GM21737 (cell line): ENCODE data around the gene MAST4.

Experiments
- ATAC-seq: cut with Tn5 transposase; IDR thresholded peaks from one replicate; pipeline ENCODE4 v1.9.1; 2021; ENCODE audit warnings: mild to moderate bottlenecking, moderate library complexity; ENCODE audit not compliant: unreplicated experiment

Gene MAST4

GRCh38 chr5:66603164-66603563 is 7.0 kb downstream of the MAST4 start:
- no peak for ATAC-seq

DNA sequence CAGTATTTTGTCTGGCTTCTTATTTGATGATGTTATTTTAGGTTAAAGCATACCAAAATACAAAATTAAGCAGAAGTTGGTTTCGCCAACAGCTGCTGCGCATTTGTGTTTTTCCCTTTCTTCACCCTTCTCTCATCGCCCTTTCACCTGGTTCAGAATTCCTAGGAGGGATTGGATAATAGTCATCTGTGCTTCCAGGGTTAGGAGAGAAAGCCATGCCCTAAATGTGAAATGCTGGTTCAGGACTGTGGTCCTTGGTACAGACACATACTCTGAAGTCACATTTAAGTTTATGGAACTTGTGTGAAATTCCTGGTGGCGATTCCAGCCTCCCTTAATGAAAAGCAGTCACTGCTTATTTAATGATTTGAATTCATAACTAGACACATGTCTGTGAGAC is 7.7 kb downstream of the MAST4 start:
- no peak for ATAC-seq

- ATAC-seq: no peak
Measured at GRCh38 chr5:66606713-66607112, 10.5 kb downstream of the MAST4 start.

DNA sequence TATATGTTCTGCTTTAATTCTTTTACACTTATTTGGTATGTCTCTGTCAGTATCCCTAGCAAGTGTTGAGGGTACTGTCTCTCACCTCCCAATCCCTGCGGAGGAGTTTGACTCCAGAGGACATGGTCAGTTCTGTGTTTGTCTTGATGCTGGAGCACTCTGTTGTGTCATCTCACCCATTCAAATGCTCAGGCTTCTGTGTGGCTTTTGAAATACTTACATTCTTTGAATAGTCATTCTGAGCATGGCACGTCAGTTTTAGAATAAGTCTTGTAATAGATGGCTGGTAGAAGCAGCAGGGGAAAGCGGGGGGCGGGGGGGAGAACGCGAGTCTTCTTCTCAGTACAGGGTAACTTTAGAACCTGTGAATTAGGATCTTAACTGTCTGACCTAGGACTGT is 12.3 kb downstream of the MAST4 start:
- no peak for ATAC-seq

- ATAC-seq: no peak
Measured at GRCh38 chr5:66609615-66610014, 13.4 kb downstream of the MAST4 start.

- no peak for ATAC-seq
Measured at GRCh38 chr5:66612226-66612625, 16.0 kb downstream of the MAST4 start.

- ATAC-seq: no peak
Measured at GRCh38 chr5:66615136-66615535, 18.9 kb downstream of the MAST4 start.

- no peak for ATAC-seq
Measured at GRCh38 chr5:66615894-66616293, 19.7 kb downstream of the MAST4 start.

DNA sequence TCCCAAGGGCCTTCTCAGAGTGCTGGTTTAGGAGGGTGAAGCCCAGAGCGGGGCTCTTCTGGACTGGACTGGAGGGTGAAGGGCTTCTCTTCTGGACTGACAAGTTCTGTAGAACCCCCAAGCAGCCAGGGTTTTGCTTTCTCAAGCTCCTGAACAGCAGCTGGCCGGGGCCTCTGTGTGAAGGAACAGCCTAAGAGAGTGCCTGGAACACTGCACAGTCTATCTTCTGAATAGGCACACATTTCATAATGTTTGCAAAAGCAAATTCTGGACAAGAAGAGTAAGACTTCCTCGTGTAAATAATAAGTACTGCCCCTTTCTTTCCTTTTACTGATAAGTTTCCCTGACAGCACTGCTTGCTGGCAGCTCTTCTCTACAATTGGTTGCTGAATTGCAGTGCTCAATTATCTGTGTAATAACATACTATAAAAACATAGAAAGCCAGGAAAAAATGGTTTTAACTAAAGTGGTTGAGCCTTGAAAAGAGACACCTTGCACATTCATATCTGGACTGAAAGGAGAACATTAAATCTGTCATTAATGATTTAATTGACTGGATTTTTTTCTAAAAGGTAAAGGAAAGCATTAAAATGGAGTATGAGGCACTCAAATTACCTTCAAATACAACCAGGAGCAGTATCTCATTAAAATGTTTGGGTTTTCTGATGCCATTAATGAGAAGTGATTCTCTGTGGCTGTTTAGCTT is 20.5 kb downstream of the MAST4 start:
- no peak for ATAC-seq

- no peak for ATAC-seq
Measured at GRCh38 chr5:66617226-66617861, 21.2 kb downstream of the MAST4 start.

DNA sequence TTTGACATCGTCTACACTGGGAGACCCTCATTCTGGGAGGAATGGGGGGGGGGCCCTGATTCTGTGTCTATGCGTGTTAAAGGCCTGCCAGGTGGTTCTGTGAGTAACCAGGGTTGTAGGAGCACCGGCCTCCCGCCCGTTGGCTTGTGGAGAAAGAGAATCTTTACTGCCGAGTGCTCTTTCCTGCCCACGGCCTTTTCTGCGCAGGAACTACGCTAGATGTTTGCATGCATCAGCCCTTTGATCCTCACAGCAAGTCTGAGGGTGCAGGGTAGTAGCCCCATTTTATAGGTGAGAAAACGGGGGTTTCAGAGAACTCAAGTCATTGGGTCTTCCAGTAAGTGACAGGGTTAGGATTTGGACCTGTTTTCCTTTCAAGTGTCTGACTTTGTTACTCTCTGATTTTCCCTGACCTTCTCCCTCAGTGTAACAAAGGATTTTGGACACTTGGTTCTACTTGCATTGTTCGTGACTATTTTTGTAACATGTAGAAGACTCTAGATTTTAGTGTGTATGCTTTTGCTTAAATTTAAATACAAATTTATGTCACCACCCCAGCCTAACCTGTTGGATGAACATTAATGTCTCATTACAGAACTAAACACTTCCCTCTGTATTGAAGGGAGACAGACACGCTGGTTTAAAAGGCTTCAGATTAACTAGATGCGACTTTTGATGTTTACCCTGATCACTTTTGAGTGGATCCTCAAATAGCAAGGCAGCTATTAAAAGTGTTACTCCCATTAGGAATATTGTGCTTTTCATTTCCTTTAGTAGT is 22.0 kb downstream of the MAST4 start:
- ATAC-seq: no peak

- no peak for ATAC-seq
Measured at GRCh38 chr5:66620711-66621110, 24.5 kb downstream of the MAST4 start.

GRCh38 chr5:66621146-66621545 is 25.0 kb downstream of the MAST4 start:
- no peak for ATAC-seq

DNA sequence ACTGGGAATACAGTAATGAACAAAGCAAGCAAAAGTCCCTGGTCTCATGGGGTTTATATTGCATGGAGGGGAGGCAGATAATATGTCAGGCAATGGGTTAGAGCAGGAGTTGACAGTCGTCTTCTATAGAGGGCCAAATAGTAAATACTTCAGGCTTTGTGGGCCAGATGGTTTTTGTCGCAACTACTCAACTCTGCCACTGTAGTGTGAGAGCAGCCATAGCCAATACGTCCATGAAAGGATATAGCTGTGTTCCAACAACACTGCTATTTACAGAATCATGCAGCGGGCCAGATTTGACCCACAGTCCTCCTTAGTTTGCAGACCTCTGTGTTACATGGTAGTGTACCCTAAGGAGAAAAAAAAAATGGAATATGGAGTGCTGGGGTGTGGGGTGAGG is 25.5 kb downstream of the MAST4 start:
- ATAC-seq: no peak

- ATAC-seq: no peak
Measured at GRCh38 chr5:66628561-66628960, 32.4 kb downstream of the MAST4 start.

DNA sequence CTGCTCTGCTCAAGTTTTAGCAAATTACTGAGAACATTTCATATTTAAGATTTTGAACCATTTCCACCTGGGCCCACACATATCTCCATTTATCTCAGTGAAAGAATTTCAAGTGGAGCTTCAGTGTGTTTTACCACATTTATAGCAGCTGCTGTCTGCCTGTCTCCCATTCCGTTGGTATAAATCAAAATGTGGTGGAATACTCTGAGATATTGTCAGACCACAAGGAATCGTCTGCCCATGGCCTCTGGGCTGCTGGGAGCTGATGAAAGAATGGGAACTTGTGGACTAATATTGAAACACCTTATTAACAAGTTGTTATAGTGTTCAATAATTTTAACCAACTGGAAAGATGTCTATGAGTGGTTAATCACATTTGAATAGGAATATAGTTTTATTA is 33.3 kb downstream of the MAST4 start:
- no peak for ATAC-seq

DNA sequence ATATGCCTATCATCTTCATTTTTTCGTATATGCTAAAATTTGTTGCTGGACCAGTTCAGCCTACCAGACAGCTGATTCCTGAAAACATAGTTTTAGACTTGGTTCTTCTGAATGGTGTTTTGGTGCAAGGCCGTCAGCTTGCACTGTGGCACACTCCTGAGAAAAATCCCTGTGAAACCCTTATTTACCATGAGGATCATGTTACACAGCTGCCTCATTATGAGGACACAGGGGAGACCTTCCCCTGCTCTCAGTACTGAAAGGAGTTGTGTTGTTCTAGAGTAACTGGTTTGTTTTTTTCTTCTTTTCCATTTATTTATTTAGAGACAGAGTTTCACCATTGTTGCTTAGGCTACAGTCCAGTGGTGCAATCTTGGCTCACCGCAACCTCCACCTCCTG is 37.6 kb downstream of the MAST4 start:
- ATAC-seq: no peak

GRCh38 chr5:66634601-66635000 is 38.4 kb downstream of the MAST4 start:
- no peak for ATAC-seq

- ATAC-seq: no peak
Measured at GRCh38 chr5:66637994-66638393, 41.8 kb downstream of the MAST4 start.

GRCh38 chr5:66639037-66639436 is 42.8 kb downstream of the MAST4 start:
- no peak for ATAC-seq

GRCh38 chr5:66642538-66642937 is 46.3 kb downstream of the MAST4 start:
- ATAC-seq: no peak

DNA sequence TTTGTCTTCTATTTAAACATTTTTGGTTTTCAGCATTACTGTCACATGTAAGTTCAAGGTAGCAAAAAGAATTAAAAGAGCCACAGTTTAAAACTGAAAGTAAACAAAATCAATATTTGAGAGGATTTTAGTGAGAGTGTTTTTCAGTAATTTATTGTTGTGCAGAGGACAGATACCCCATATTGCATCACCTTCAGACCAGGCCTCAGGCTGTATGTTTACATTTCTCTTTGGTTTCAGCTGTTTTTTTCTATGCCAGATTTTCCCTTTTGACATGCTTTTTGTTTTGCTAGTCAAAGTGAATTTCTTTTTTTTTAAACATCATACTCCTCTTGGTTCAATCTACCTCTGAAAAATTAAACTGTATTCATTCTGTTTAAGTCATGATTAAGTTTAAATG is 47.2 kb downstream of the MAST4 start:
- ATAC-seq: no peak
